GM18517 (cell line): ENCODE data around the gene ZNF385B.

Source experiments
- ATAC-seq: cut with Tn5 transposase; IDR thresholded peaks from one replicate; pipeline ENCODE4 v1.9.1; 2021; ENCODE audit warnings: mild to moderate bottlenecking, moderate library complexity; ENCODE audit not compliant: unreplicated experiment

Gene ZNF385B

DNA sequence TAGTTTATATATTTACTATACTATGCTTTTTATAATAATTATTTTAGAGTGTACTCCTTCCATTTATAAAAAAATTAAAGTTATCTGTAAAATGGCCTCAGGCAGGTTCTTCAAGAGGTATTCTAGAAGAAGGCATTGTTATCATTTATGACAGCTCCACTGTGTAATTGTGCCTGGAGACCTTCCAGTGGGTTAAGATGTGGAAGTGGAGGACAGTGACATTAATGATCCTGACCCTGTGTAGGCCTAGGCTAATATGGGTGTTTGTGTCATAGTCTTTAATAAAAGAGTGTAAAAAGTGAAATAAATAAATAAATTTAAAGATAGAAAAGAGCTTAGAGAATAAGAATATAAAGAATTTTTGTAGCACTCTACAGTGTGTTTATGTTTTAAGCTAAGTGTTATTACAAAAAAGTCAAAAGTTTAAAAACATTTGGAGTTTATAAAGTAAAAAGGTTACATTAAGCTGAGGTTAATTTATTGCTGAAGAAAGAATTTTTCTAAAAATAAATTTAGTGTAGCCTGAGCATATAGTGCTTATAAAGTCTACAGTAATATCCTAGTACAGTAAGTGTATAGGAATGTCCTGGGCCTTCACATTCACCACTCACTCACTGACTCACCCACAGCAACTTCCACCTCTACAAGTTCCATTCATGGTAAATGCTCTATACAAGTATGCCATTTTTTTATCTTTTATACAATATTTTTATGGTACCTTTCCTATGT, 406.8 kb downstream of the ZNF385B start:
- ATAC-seq: no peak

DNA sequence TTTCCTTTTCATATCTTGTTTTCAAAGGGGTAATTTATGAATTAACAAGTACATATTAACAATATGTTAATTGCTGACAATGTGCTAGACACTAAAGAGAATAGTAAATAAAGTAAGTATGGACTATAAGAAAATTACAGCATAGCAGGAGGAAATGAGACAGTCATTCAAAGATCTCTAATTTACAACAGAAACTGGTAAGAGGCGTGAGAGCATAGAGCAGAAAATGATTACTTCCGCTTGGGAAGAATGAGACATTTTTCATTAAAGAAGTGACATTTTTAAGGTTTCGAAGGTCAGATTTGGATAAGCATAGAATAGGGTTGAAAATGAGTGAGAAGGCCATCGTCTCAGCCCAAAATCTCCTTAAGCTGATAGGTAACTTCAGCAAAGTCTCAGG, 412.4 kb downstream of the ZNF385B start:
- ATAC-seq: peak; percentile 81

DNA sequence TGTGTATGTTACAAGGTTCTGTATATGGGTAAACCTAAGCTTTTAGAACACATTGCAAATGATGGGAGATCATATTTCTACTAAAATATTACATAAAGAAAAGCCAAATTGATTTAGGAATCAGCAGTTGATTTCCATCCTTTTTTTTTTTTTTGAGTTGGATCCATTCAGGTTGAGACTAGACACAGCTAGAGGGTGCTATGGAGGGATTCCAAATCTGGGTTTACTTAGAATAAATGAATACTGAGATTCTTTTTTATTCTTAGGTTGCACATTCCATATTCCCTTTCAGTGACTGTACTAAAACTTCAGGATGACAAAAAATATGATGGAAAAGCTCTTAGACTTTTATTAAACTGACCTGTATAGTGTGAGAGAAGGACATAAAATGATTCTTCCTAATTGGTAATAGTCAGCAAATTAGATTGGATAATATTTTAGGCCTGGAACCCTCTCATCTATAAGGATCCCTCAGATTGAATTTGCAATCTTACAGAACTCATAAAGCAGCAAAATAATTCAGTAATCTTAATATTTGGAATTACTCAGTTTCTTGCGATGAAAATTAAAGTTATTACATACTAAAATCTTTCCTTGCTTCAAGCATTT, 413.5 kb downstream of the ZNF385B start:
- ATAC-seq: no peak

DNA sequence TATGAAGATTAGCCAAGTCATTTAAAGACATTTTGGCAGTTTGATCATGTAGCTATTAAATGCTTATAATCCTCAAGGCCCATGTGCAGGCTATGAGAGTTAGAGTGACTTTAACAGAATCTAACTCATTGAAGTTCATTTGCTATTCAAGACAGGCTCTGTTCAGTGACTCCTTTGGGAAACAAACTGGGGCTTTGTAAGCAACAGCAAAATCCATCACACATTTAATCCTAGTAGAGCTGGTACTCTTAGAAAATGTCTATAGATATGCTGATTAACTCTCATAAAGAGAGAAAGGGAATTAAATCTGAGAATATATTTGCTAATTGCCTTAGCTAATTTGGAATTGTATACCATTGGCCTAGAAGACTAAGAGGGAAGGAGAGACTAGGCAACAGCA, 414.0 kb downstream of the ZNF385B start:
- ATAC-seq: no peak

DNA sequence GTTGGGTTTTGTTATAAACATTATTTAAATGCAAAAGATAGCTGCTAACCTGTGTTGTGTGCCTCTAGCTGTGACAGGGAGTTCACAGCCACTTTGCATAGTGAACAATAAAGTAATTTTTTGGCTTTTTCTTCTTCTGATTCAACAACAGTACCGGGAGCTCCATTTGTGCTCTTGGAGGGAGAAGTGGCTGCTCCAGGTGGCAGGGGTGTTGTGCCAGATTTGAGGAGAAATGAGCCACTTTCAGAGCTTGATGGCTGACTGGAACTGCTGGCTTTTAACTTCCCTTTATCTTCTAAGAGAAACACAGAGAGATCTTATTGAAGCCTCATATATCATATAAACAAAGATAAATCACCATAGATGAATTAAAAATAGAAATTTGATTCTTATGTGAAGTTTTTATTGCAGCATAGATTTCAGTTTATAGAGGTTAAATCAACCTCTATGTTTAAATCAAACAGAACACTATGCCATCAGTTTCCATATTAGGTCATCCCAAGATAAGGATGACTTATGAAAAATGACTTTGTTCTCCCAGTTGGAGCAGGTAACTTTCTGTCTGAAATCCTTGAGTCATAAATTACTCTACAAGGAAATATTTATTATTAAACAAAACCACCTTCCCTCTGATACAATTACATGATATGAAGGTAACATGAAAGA, 414.8 kb downstream of the ZNF385B start:
- ATAC-seq: no peak

DNA sequence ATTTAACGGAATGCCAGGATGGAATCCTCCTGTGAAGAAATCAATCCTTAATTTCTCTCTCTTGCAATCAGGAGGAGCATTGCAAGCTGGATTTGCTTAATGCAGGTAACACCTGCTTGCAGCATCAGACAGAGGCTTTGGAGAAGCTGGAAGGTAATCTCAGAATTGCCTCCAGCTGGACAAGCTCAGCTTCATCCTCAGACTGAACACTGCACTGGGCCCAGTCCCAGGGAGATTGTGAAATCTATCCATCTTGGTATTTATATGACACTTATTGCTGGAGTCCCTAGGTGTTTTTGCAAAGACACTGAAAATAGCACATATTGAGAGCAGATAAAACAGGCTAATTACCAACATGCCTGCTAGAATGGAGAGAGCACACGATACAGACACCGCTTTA, 417.4 kb downstream of the ZNF385B start:
- ATAC-seq: no peak

DNA sequence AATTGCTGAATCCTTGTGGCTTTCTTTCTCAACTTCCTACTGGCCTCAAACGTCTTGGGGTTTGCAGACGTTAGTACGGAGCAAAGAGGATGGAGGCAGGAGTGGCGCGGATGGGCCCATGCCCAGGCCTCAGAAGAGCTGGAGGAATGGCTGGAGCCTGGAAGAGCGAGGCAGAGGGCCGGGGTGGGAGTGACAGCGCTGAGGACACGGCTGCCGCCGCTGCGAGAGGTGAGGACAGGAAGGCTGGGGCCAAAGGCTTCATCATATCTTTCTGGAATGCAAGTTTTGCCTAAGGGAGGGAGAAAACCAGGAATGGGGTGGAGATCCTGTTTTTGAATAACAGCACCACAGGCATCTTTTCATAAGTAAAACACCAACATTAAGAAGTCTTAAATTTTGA, 418.2 kb downstream of the ZNF385B start:
- no peak for ATAC-seq

DNA sequence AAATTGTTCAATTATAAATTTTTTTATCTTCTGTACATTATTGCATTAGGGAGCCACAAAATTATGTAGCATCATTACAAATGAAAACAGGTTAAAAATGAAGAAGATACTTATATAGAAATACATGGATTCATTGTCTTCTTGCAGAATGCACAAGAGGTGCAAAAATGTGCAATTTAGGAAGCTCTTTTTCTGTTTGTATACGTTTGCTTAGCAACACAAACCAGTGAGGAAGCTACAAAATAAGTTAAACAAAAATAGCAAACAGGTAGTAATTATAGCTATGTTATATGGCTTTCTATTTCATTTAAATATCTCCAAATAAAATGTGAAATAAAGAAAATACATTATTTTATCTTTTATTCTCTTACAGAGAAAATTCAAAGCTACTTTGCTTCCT, 419.2 kb downstream of the ZNF385B start:
- no peak for ATAC-seq

DNA sequence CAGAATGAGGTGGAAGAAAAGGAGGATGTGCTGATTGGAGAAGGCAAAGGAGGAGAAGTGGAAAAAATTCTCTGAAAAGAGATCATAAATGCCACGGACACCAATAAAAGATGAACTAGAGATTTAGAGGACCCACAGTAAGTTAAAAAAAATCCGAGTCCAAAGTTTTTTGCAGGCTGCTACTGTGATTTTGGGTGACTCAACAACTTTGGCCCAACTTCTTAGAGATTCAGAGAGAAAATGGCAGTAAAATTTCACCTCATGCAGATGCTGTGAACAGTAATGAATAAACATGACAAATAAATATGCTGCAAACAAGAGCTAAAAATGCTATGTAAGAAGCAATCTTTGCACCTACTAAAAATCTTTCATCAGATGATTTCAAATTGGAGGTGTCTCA, 419.9 kb downstream of the ZNF385B start:
- no peak for ATAC-seq

DNA sequence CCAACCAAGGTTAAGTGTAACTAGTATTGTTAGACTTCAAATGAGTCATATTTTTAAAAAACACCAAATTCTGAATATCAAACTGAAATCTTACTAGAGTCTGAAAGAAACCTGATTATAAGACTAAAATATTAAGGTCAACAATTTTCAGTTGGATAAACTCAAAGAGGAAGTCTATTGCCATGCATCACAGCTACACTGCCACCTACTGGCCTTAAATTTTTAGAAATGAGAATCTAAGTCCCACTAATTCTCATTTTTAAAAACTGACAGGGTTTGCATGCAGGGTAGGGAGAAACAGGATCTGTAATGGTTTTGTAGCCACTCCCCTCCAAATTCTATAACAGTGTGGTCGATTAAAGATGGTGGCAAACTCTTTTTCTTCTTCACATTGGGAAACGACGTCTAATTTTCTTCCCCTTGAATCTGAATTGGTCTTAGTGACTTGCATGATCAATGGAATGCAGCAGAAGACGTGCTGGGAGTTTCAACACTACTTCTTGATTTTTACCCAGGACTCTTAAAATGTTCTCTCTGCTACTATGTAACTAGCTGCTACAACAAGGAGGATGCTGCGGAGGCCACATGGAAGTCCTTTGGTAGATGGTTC, 420.7 kb downstream of the ZNF385B start:
- peak; percentile 60 for ATAC-seq

DNA sequence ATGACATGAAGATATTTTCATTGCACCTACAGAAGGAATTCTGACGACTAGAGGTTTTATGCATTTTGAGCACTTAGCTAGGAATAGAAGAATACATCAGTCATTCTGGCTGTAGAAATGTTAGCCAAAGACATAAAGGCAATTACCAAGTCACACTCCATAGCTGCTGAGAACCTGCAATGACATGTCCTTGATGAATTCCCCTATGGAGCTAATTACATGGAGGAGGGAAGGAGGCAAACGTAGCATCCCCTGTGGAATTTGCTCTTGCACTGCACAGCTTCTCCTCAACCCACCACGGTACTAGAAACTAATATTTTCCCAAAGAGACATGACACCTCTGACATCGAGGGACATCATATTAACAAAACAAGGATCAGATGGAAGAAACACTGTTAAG, 422.8 kb downstream of the ZNF385B start:
- no peak for ATAC-seq

DNA sequence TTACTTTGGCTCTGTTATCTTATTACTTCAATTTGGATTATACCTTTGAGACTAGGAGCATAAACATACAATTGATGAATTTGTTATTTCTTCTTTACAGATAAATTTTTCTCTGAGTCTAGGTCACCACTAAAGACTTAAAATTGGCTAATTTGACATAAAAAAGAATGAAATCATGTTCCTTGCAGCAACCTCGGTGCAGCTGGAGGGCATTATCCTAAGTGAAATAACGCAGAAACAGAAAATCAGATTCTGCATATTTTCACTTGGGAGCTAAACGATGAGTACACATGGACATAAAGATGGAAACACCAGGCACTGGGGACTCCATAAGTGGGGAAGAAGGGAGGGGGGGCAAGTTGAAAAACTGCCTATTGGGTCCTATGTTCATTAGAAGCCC, 424.0 kb downstream of the ZNF385B start:
- no peak for ATAC-seq

DNA sequence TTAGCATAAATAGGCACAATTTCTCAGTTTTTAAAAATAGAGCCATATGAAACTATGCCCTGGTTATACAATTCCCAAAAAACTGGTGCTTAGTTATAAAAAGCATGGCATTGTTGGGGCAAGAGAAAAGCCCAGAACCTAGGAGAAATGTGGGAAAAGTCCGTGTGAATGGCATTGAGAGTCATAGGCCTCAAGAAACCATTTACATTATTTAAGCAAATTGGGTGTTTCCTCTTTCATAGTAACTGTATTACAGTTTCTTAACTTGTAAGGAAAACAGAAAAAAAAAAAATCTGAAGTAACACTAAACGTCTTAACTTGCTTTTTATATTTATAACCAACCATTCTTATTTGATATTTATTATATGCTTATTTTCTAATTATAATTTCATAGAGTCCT, 425.8 kb downstream of the ZNF385B start:
- ATAC-seq: no peak

DNA sequence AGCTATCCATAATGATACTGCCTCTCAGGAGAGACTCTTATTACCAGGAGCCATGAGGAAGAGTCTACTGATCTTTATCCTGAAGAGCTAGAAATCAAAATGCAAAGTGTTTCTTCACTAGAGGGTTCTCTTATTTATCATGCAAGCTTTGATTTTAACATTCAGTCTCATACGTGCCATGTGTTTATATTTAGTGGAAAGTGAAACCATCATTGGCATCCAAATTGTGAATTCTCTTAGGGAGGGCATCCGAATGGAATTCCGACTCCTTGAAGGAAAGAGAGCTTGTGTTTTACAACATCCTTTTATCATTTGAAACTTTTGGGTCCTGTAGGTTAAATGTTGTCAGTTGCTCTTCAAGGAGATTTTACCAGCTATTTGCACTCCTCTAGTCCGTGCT, 426.4 kb downstream of the ZNF385B start:
- ATAC-seq: no peak

DNA sequence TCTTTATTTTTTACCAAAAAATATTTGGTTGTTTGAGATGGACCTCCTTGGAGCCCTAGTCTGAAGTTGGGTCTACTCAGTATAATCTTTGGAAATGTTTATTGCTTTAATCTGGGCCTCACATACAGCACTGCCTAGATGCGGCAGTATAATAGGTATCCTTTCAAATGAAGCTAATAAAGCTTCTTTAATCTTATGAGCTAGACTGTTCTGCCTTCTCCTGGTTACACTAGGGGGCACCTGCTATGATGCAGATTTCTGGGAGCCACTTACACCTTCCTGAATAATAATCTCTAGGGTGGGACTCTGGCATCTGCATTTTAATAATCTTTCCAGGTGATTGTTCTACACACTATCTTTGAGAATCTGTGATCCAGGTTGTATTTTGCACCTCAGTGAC, 427.1 kb downstream of the ZNF385B start:
- ATAC-seq: no peak

DNA sequence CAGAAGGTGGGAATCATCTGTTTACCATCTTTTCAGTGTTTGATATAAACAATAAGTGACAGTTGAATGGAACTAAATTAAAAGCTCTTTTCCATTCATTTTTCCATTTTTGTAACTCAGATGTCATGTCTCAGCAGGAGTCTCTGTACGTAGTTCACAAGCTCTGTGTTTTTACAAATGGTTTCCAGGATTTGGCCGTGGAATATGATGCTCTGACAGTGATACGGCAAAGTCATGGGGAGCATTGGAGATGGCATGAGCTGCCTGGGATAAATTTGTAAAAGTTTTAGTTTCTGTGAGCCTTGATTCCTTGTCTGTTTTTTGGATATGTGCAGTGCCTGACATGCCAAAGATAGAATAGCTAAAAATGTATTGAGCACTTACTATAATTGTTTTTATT, 428.7 kb downstream of the ZNF385B start:
- no peak for ATAC-seq

DNA sequence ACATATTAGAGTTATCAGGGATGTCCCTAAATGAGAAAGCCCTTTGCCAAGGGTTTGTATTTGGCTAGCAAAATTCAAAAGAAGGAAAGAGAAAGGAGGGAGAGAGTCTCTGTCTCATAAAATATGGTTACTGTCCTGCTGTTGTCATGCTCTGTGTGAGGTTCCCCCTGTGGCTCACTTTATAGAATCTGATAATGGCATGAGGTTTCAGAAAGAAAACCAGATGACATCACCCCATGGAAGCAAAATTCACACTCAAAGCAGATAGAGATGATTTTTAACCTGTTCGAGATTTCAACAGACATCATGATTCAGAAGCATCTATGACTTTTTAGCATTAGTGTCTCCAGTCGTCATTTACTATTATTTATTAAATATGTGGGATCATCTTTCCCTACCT, 431.8 kb downstream of the ZNF385B start:
- ATAC-seq: no peak

DNA sequence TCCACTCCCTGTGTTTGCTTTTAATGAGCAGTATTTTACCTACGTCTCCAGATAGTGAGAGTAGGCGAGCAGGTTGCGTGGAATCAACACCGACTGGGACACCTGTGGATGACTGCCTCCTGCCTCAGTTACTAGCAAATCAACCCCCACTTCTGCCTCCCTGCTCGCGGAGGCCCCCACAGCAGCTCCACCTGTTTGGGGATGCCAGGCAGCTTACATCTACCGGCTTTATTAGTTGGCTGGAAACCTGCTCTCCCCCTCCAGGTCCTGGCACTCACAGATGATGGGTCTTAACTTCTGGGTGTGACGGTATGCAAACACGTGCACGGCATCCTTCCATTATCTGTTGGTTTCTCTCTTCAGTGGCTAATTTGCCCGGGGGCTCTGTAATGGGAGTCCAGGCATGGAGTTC, 432.3 kb downstream of the ZNF385B start:
- ATAC-seq: no peak

DNA sequence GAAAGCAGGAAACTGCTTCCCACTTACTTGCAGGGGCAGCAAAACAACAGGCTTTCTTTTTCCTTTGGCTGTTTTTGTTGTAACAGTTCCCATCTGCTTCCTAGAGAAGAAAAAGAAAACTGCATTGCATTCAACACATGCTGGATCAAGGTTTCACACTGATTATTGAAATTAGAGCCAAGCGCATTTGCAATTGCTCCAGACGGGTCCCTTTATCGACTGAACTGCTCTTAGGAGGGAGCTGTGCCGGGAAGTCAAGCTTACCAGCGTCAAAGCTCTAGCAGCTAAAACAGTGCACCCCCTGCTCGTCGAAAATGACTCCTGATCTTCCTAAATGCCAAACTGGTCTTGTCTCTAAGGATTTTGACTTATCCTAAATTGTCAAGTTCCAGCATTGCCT, 432.8 kb downstream of the ZNF385B start:
- no peak for ATAC-seq

DNA sequence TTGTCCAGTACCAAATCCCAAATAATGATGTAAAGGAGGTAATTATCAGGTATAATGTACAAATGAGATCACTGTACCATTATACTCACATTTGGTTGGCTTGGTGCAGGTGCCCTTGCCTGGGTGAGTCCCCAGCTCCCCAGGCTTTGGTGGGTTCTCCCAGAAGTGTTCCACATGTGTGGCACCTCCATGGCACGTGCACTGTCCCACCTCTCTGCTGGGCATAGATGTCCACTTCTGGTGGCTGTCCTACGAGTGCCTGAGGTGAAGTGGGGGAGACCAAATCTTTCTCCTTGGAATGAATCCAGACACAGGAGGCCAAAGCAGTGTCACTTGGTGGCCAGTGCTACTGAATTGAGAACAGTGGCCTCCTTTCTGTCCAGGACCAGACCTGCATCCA, 434.3 kb downstream of the ZNF385B start:
- no peak for ATAC-seq

DNA sequence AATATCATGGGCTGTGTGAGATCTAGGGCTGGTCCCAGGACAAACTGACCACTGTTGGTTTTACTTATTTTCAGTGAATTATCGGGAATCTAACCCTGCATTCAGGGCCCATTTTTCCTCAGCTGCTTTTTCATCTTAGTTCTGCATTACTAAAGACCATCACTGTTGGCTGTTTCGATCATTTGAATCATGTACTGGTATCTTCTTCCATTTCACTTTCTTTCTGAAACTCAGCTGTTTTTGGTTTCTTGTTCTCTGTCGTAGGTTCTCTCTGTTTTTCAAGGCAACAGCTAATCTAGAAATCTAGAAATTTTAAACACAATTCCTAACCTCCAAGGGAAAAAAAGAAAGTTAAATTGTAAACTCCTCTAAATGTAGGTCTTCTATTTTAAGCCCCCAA, 436.8 kb downstream of the ZNF385B start:
- ATAC-seq: no peak

DNA sequence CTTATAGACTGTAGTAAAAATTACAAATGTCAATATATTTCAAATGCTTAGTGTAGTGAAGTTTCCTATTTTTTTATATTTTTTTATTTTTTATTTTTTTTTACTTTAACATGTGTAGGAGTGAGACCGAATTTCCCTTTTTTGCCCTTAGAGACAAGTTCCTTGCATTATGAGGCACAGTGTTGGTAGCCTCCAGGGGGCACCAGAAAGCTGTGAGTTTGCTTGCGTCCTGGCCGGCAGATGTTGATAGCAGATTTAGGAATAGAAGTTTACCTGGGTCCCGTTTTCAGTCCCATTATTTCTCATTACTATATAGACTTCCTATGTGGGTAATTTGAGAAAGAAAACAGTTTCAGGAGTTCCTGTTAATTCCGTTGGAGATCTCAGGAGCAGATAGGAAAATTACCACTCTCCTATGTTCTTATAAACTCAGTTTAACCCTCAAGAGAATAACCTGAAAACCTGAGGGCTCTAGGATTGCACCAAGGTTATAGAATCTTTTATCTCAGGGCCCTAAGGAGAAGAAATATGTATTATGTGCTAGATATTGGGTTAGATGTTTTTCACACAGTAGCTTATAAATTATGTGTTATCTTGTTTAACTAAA, 439.3 kb downstream of the ZNF385B start:
- ATAC-seq: peak; percentile 87
